Germinal center (tissue), 1 donor: Measurements from ENCODE around the gene SLC5A10.
"Not testable (repeated sequence)": the region's sequence is repeated elsewhere in the genome, so short reads cannot be mapped to it uniquely, and the experiment has no call there.

Experiments
- DNase-seq: peaks from one replicate; pipeline ENCODE4 v3.0.0; 2012; ENCODE audit warnings: mixed read lengths, low spot score

The SLC5A10 gene

DNA sequence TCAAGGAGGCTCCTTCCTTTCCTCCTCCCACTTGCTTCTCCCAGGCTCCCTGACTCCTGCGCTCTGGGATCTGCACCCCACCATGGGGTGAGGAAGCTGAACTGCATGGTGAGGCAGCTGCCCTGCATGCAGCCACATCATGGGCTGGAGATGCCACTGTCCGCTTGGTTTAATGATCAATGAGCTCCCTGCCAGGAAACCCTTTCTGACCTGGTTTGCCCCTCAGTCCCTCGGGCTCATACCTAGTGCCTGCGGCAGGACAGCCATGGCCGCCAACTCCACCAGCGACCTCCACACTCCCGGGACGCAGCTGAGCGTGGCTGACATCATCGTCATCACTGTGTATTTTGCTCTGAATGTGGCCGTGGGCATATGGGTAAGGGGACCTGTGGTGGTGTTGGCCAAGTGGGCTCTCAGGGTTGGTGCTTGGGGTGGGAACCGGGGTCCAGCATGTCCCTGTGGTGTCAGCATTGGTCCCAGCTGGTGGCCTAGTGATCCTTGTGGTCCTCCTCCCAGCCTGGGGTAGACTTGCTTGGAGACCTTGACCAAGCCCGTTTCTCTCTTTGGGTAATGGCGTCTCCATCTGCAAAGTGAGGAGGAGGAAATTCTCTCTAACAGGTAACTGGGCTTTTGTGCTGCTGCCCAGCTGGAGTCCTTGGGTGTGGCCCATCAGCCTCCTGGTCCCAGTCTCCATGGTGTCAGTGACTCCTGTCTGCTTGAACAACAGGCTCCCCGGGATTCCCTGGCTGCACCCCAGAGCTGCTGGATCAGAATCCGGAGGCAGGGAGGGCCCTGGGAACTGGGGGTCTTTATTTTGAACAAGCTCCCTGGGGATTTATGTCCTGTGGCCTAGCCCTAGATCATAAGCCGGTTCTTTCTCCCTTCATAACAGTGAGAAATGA, at the start of gene SLC5A10:
Gene SLC5A10 (plus strand): TSS at position 225 of the 902 bp plus-strand sequence. CDS start 41 bp downstream, at position 266.
- no peak for DNase-seq

- DNase-seq: no peak
These were observed 47.5 kb upstream of the SLC5A10 start for GRCh38 chr17:18904482-18904881.

DNA sequence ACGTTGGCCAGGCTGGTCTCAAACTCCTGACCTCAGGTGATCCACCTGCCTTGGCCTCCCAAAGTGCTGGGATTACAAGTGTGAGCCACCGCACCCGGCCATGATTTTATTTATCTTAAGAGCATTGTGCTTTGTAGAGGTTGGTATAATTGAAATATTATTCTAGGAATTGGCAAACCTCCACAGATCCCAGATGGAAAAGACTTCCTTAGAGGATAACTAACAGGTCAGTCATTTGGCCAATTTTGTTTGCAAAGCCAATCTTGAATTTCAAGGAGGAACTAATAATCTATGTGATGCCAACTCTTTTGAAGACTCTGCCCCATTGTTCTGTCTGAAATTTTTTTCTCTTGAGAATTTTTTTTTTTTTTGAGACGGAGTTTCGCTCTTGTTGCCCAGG, 46.7 kb upstream of the SLC5A10 start:
- DNase-seq: no peak

GRCh38 chr17:18910326-18910725, 41.6 kb upstream of the SLC5A10 start:
- no peak for DNase-seq

- no peak for DNase-seq
These were observed 41.1 kb upstream of the SLC5A10 start for GRCh38 chr17:18910881-18911280.

DNA sequence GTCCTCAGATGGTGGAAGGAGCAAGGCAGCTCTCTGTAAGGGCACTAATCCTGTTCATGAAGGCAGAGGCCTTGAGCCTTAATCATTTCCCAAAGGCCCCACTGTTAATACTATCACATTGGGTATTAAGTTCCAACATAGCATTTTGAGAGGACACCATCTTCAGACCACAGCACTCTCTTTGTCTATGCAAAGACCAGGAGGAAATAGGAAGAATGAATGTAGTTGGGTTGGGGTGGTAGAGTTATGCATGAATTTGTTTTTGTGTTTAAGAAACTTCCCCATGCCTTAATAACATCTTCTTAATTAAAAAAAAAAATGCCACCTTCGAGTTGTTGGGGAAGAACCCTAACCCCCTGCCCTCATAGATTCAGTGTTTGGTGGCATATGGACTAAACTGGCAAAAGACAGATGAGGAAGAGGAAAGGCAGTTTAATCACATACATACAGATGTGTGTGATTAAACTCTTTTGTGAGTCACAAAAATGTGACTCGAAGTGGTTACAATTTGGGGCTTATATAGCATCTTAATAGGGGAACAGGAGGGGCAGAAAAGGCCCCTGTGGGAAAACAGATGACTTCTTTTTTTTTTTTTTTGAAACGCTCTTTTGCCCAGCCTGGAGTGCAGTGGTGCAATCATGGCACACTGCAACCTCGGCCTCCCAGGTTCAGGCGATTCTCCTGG, 35.0 kb upstream of the SLC5A10 start:
- peak; percentile 44 for DNase-seq

- no peak for DNase-seq
These were observed 34.4 kb upstream of the SLC5A10 start for GRCh38 chr17:18917506-18918032.

GRCh38 chr17:18919963-18920362, 32.0 kb upstream of the SLC5A10 start:
- no peak for DNase-seq

- DNase-seq: no peak
These were observed 31.0 kb upstream of the SLC5A10 start for GRCh38 chr17:18920911-18921441.

- DNase-seq: no peak
These were observed 30.5 kb upstream of the SLC5A10 start for GRCh38 chr17:18921485-18921884.

- DNase-seq: no peak
These were observed 30.0 kb upstream of the SLC5A10 start for GRCh38 chr17:18921912-18922451.

GRCh38 chr17:18922596-18922995, 29.4 kb upstream of the SLC5A10 start:
- not testable (repeated sequence) for DNase-seq

DNA sequence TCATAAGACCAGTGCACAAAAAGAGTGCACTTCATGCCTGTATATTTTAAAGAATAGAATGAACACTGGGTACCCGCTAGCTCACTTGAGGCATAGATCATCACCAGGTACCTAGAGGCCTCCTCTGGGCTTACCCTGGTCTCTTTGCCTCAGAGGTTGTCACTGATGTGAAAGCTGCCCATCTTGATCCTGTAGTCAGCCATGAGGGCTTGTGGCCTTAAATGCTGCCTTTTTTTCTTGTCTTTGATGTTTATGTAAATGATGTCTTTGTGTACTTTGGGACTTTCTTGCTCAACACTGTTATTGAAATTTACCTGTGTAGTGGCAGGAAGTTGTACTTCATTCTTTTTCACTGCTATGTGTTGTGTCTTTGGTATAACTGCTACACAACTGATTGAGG, 26.8 kb upstream of the SLC5A10 start:
- no peak for DNase-seq

- no peak for DNase-seq
These were observed 23.3 kb upstream of the SLC5A10 start for GRCh38 chr17:18928628-18929125.

- DNase-seq: no peak
These were observed 19.5 kb upstream of the SLC5A10 start for GRCh38 chr17:18932360-18933055.

DNA sequence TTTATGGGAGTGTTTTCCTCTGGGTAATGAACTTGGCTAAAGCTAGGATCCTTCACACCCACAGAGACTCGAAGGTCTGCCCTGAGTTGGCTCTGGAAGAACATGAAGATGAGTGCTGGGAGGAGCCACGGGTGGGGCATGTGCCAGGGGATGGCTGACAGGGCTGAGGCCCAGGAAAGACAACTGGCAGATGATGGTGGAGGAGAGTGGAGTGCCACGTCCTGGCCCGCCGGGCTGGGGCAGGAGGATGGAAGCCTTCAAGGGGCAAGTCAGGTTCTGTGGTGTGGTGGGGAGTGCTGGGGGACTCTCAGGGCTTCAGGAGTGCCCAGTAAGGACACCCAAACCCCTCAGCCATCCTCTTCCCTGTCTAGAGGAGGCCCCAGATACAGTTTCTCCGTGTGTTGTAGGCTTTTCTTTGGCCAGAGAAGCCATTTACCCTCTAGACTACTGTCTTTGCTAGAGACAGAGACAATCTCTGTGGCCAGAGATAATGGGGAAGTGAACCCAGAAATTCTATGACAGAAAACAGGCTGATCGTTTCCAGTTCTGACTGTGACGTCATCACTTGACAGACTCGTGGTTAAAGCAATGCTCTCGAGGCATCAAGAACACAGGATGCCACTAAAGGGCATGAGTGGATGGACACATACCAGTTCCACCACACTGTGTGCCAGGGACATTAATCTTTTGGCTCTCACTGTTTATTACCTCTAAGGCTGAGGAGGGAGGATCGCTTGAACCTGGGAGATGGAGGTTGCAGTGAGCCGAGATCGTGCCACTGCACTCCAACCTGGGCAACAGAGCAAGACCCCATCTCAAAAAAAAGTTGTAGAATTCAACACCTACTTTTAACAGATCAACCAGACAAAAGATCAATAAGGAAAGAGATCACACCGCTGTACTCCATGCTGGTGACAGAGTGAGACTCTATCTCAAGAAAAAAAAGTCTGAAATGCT, 18.6 kb upstream of the SLC5A10 start:
- peak; percentile 58 for DNase-seq

DNA sequence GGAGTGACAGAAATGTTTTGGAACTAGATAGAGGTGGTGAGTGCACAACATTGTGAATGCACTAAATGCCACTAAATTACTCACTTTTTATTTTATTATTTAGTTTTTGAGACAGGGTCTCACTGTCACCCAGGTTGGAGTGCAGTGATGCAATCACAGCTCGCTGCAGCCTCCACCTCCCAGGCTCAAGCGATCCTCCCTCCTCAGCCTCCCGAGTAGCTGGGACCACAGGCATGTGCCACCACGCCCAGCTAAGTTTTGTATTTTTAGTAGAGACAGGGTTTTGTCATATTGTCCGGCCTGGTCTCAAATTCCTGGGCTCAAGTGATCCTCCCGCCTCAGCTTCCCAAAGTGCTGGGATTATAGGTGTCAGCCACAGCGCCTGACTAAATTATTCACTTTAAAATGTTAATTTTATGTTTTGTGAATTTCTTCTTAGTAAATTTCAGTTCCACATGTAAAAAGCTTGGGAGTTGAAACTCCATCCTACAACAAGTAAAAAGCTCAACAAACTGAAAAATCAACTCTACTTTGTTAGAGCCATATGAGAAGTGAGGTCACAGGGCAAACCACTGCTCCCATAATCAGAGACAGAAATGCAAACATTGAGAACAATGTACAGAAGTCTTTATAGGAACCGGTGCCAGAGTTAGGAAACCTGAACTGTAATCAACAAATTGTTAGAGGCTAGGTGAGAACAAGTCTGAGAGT, 13.8 kb upstream of the SLC5A10 start:
- DNase-seq: no peak

DNA sequence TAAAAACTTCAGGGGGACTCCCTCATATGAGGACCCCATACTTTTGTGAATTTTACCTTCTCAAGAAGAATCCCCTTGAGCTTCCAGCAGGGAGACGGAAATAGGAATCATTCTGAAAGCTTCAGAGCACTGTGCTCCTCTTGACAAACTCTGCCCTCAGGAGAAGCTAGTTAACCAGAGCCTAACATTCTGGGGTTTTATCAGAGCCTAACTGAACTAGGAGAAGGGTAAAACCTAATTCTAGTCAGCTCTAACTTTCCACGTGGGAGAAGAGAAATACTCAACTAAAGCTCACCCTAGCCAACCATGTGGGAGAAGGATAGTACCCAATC, 13.3 kb upstream of the SLC5A10 start:
- no peak for DNase-seq

DNA sequence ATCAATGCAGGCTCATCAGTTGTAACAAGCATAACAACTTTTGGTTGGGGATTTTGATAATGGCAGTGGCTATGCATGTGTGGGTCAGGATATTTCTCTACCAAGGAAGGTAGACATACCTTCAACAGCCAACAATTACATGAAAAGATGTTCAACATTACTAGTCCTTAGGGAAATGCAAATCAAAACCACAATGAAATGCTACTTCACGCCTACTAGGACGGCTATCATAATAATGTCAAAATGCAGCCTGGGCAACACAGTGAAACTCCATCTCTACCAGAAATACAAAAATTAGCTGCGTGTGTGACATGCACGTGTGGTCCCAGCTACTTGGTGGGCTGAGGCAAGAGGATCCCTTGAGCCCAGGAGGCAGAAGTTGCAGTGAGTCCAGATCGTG, 7.3 kb upstream of the SLC5A10 start:
- peak; percentile 56 for DNase-seq

GRCh38 chr17:18946536-18946935, 5.4 kb upstream of the SLC5A10 start:
- no peak for DNase-seq
